Caco-2 (cell line): Measurements from ENCODE around the gene PLEKHA4. TPM values are rescaled to one million over a fixed set of nuclear protein-coding genes. Genes with fewer than 3 reads are reported as not detected.

Experiments
- BruUV-seq: library from RNA; stranded (reverse); fragments of 400-500 nt; replicated peaks from 2 replicates; lab custom pipeline; 2021; lab: Mats Ljungman, UMichigan
- CTCF ChIA-PET: fragments of 300-600 bp; sonication (Branson Sonifier 250); formaldehyde crosslinking; loops from one replicate; lab custom pipeline; 2022; ENCODE audit warnings: antibody characterized with exemption; lab: Charles Lee
- POLR2A ChIA-PET: fragments of 300-600 bp; sonication (Branson Sonifier 250); formaldehyde crosslinking; loops from one replicate; lab custom pipeline; 2022; ENCODE audit warnings: antibody characterized with exemption; lab: Charles Lee
- DNase-seq, 2 experiments: peaks; one replicate each; pipeline versions ENCODE4 v3.0.0 to v3.0.0-alpha.2; 2020 to 2022
- H3K27me3 ChIP-seq: replicated peaks from 2 replicates; pipeline ENCODE4 v1.6.0; 2011; ENCODE audit warnings: low read length; ENCODE audit not compliant: control insufficient read depth, insufficient read depth
- H3K36me3 ChIP-seq: 2 replicates; pipeline ENCODE4 v1.5.1; 2011; ENCODE audit warnings: low read length; ENCODE audit not compliant: control insufficient read depth, insufficient read depth
- H3K4me1 ChIP-seq: fragments of 250-450 bp; sonication (Bioruptor Pico); 2 replicates; pipeline ENCODE4 v1.5.1; 2020; ENCODE audit warnings: mild to moderate bottlenecking
- H3K4me3 ChIP-seq: 2 replicates; pipeline ENCODE4 v1.5.1; 2011; ENCODE audit warnings: low read depth, mild to moderate bottlenecking, control low read depth, low read length
- H3K9me3 ChIP-seq: fragments of 250-450 bp; sonication (Bioruptor Pico); 2 replicates; pipeline ENCODE4 v1.5.1; 2020; ENCODE audit warnings: mild to moderate bottlenecking, moderate library complexity
- H3K27ac Mint-ChIP-seq: one replicate; pipeline ENCODE4 v1.8.0; 2022; ENCODE audit warnings: mixed read lengths; ENCODE audit not compliant: unreplicated experiment
- H3K27me3 Mint-ChIP-seq: one replicate; pipeline ENCODE4 v1.8.0; 2022; ENCODE audit warnings: mixed read lengths; ENCODE audit not compliant: insufficient read depth, unreplicated experiment
- H3K36me3 Mint-ChIP-seq: one replicate; pipeline ENCODE4 v1.8.0; 2022; ENCODE audit warnings: mild to moderate bottlenecking, mixed read lengths; ENCODE audit not compliant: insufficient read depth, unreplicated experiment
- H3K4me1 Mint-ChIP-seq: one replicate; pipeline ENCODE4 v1.8.0; 2022; ENCODE audit warnings: low read depth, mixed read lengths; ENCODE audit not compliant: unreplicated experiment
- H3K4me3 Mint-ChIP-seq: one replicate; pipeline ENCODE4 v1.8.0; 2022; ENCODE audit warnings: mild to moderate bottlenecking, moderate library complexity, mixed read lengths; ENCODE audit not compliant: unreplicated experiment
- H3K9me3 Mint-ChIP-seq: one replicate; pipeline ENCODE4 v1.8.0; 2022; ENCODE audit warnings: mixed read lengths; ENCODE audit not compliant: unreplicated experiment
- intact Hi-C: fragments of 100-400 bp; cut with micrococcal nuclease; formaldehyde crosslinking; loops from one replicate; pipeline ENCODE4 v1.10.0; 2022; ENCODE audit not compliant: unreplicated experiment
- total RNA-seq: library from RNA; stranded (reverse); gene quantifications from 2 replicates; pipeline ENCODE4 v1.2.3, GENCODE V29; 2022
- TF ChIP-seq, protein P1 (sequence below), 2 experiments: fragments of 200-600 bp in 1 of 2; IDR thresholded peaks; 1 replicate in 1 of 2; 2 replicates in 1 of 2; pipeline versions ENCODE4 v1.5.1 to v1.8.0; 2011 to 2022; ENCODE audit warnings: antibody characterized with exemption in 1 of 2, control low read depth in 1 of 2, inconsistent platforms in 1 of 2, low read depth in 1 of 2, low read length in 1 of 2, mild to moderate bottlenecking in 1 of 2, moderate library complexity in 1 of 2; ENCODE audit not compliant: insufficient read depth in 1 of 2, severe bottlenecking in 1 of 2, unreplicated experiment in 1 of 2

PLEKHA4 gene
- total RNA-seq, 1 experiment from 2014 or later, result 3.9 TPM

DNA sequence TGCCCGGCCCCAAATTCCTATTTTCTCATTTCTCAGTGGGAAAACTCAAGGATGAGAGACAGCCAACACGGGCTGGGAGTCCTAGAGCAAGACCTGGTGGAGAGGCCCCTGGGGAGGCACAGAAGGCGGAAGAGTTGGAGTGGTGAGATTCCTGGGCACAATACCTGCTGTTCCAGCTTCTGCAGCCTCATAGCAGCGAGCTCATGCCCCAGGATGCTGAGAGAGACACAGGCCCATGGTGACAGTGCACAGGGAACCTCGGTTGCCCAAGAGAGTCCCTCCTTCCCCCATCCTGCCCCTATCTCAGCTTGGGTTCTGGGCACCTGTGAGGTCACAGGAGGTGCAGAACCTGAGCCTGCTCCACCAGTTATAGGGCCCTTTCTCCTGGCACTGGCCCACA, 28.8 kb upstream of the PLEKHA4 start:
- no peak overlapping the region for H3K4me3 ChIP-seq
- TF ChIP-seq, protein P1, sequence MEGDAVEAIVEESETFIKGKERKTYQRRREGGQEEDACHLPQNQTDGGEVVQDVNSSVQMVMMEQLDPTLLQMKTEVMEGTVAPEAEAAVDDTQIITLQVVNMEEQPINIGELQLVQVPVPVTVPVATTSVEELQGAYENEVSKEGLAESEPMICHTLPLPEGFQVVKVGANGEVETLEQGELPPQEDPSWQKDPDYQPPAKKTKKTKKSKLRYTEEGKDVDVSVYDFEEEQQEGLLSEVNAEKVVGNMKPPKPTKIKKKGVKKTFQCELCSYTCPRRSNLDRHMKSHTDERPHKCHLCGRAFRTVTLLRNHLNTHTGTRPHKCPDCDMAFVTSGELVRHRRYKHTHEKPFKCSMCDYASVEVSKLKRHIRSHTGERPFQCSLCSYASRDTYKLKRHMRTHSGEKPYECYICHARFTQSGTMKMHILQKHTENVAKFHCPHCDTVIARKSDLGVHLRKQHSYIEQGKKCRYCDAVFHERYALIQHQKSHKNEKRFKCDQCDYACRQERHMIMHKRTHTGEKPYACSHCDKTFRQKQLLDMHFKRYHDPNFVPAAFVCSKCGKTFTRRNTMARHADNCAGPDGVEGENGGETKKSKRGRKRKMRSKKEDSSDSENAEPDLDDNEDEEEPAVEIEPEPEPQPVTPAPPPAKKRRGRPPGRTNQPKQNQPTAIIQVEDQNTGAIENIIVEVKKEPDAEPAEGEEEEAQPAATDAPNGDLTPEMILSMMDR (IDR thresholded peaks at IDR 0.05; ENCODE audit: insufficient read depth in 1 of 2, low read depth in 1 of 2, low read length in 1 of 2, severe bottlenecking in 1 of 2, unreplicated experiment in 1 of 2), result no peak
- POLR2A ChIA-PET, result interaction anchor here (0.6 kb wide), 1 partner anchor 14 kb away, joined by 6 read pairs; no protein-coding TSS in a partner anchor

DNA sequence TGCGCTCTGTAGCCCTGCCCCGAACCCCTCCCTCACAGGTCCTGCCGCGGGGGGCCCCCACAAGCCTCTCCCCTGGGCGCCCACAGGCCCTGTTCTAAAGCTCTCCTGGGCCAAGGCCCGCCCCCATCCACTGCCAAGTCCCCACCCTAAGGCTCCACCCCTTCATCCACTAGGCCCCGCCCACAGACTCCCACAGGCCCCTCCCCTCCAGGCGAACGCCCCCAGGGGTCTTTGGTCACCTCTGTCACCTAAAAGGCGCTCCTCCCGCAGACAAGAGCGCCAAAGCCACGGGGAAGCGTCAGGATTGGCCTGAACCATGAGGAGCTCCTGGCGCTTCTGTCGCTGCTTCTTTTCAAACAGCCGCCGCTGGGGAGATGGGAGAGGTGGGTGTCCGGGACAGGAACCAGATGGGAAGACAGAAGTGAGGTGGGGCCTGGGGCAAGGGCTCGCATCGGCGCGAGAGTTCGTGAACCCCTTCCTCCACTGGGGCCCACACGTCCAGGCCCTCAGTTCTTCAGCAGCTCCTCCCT, 27.8 kb upstream of the PLEKHA4 start:
- POLR2A ChIA-PET, result no interaction called here
- no peaks in the 10 kb centered on the region for H3K36me3 ChIP-seq
- no peak for DNase-seq
- peaks cover 28% of the 10 kb centered on the region for H3K4me1 Mint-ChIP-seq
- H3K4me1 ChIP-seq, result peaks cover 29% of the 10 kb centered on the region
- no peaks in the 10 kb centered on the region for H3K9me3 ChIP-seq
- TF ChIP-seq, protein P1 (IDR thresholded peaks at IDR 0.05; ENCODE audit: insufficient read depth in 1 of 2, low read depth in 1 of 2, low read length in 1 of 2, severe bottlenecking in 1 of 2, unreplicated experiment in 1 of 2), result no peak
- no TSS peak for BruUV-seq
- no peaks in the 10 kb centered on the region for H3K9me3 Mint-ChIP-seq
- CTCF ChIA-PET, result interaction anchor here (1.0 kb wide), 1 partner anchor 97 kb away, joined by 4 read pairs; the partner anchor contains the start of genes GYS1 and RUVBL2
- no peak overlapping the region for H3K4me3 Mint-ChIP-seq
- intact Hi-C loops, result no loop called here
- H3K36me3 Mint-ChIP-seq, result peaks cover 33% of the 10 kb centered on the region
- H3K27ac Mint-ChIP-seq, result peak overlapping the region; percentile 37
- H3K27me3 ChIP-seq, result no peaks in the 10 kb centered on the region
- no peak overlapping the region for H3K4me3 ChIP-seq
- no peaks in the 10 kb centered on the region for H3K27me3 Mint-ChIP-seq

More for the DNA sequence above, 28.8 kb upstream of the PLEKHA4 start:
- no peaks in the 10 kb centered on the region for H3K9me3 ChIP-seq
- Mint-ChIP-seq H3K4me1 (peaks cover 20% of the 10 kb centered on the region), H3K4me3 (no peak overlapping the region), H3K9me3 (no peaks in the 10 kb centered on the region), H3K27ac (peak overlapping the region; percentile 37), H3K36me3 (peaks cover 34% of the 10 kb centered on the region), H3K27me3 (no peaks in the 10 kb centered on the region)
- peaks cover 24% of the 10 kb centered on the region for H3K4me1 ChIP-seq
- BruUV-seq, result no TSS peak
- no peaks in the 10 kb centered on the region for H3K27me3 ChIP-seq
- H3K36me3 ChIP-seq, result no peaks in the 10 kb centered on the region
- CTCF ChIA-PET, result no interaction called here
- DNase-seq, result no peak
- intact Hi-C loops, result no loop called here

DNA sequence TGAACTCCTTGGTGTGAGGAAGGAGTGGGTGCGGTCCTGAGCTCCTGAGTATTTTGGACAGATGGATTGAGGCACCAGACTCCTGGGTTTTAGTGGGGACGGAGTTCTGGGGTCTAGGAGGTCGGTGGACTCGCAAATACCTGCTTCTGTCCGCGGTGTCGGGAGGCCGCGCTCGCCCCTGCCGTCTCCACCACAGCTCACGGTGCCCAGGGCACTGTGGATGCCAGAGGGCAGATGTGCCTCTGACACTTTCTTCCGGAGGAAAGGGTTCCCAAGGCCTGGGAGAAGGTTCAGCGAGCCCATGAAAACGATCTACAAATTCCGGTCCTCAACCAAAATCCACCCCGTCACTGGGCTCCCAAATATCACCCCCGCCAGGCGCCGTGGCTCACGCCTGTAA, 26.8 kb upstream of the PLEKHA4 start:
- TF ChIP-seq, protein P1 (IDR thresholded peaks at IDR 0.05; ENCODE audit: insufficient read depth in 1 of 2, low read depth in 1 of 2, low read length in 1 of 2, severe bottlenecking in 1 of 2, unreplicated experiment in 1 of 2), result no peak
- H3K4me1 ChIP-seq, result peaks cover 30% of the 10 kb centered on the region
- H3K27me3 ChIP-seq, result no peaks in the 10 kb centered on the region
- DNase-seq, result no peak
- CTCF ChIA-PET, result no interaction called here
- H3K36me3 ChIP-seq, result no peaks in the 10 kb centered on the region
- no peak overlapping the region for H3K4me3 ChIP-seq
- H3K4me3 Mint-ChIP-seq, result no peak overlapping the region
- peaks cover 23% of the 10 kb centered on the region for H3K36me3 Mint-ChIP-seq
- intact Hi-C loops, result no loop called here
- H3K9me3 Mint-ChIP-seq, result no peaks in the 10 kb centered on the region
- H3K27ac Mint-ChIP-seq, result no peak overlapping the region
- no TSS peak for BruUV-seq
- H3K4me1 Mint-ChIP-seq, result peaks cover 31% of the 10 kb centered on the region
- H3K27me3 Mint-ChIP-seq, result no peaks in the 10 kb centered on the region
- POLR2A ChIA-PET, result no interaction called here
- H3K9me3 ChIP-seq, result no peaks in the 10 kb centered on the region
